ENCODE results near the gene AGAP1. TPM values are rescaled to one million over a fixed set of nuclear protein-coding genes. Genes with fewer than 3 reads are reported as not detected.

The AGAP1 gene
- total RNA-seq, 1 donor from 2014 or later, result 44.0 TPM

DNA sequence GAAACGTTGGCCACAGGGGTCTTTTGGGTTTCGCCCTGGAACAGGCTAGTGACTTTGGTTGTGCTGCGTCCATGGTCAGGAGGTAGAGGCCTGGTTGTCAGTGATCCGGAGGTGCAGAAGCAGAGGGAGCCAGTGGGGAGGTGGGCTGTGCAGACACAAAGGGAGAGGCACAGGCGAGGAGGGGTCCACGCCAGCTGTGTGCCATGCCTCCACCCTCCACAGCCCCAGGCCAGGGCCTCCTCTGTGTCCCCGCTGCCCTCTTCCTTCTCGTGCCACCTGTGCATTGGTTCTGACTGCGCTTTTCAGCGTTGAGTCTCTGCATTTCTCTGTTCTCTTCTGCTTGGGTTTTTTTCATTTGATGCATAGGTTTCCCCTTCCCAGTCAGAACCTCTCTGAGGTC lies 553.3 kb downstream of the AGAP1 start:
- no peak for TF ChIP-seq CTCF (IDR thresholded peaks at IDR 0.05; ENCODE audit: unreplicated experiment)
- Mint-ChIP-seq H3K27ac (no peak overlapping the region), H3K36me3 (peaks cover 18% of the 10 kb centered on the region), H3K27me3 (ENCODE audit: low read depth) (no peaks in the 10 kb centered on the region), H3K9me3 (no peaks in the 10 kb centered on the region), H3K4me1 (no peaks in the 10 kb centered on the region), H3K4me3 (no peak overlapping the region)
- no peak for DNase-seq (ENCODE audit: low spot score in 2 of 2, unreplicated experiment in 2 of 2)

DNA sequence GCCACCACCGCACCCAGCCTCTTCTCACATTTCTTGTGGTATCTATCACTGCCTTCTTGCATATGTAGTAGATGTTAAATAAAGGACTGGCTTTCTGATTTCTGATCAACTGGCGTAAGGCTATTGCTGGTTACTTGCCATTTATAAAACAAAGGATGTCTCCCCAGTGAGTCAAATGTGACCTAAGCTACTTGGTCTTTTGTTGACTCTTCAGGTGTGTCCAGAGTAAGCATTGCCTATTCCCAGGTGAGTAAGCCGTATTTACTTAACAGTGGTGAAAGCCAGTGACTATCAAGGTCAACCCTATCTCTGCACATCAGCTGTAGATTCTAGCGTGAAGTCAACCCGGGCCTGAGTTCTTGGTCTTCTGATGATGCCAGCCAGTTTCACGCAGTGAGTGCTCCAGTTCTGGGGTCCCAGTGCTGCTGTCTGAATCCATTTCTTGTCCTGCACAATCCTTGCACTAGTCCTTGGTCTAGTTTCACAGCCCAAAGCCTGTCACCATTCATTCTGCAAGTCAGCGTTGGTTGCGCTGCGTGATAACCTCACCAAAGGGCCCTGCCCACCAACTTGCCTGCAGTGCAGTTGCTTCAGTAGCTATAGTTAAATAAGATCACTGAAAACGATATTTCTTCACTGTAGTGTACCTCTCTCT lies 554.2 kb downstream of the AGAP1 start:
- no peak for DNase-seq (ENCODE audit: low spot score in 2 of 2, unreplicated experiment in 2 of 2)
- H3K36me3 Mint-ChIP-seq, result peaks cover 18% of the 10 kb centered on the region
- no peak overlapping the region for H3K4me3 Mint-ChIP-seq
- H3K27ac Mint-ChIP-seq, result no peak overlapping the region
- TF ChIP-seq CTCF (IDR thresholded peaks at IDR 0.05; ENCODE audit: unreplicated experiment), result no peak
- H3K27me3 Mint-ChIP-seq (ENCODE audit: low read depth), result no peaks in the 10 kb centered on the region
- no peaks in the 10 kb centered on the region for H3K9me3 Mint-ChIP-seq
- H3K4me1 Mint-ChIP-seq, result no peaks in the 10 kb centered on the region

- Mint-ChIP-seq H3K4me1 (peaks cover 10% of the 10 kb centered on the region), H3K36me3 (peaks cover 18% of the 10 kb centered on the region), H3K27ac (no peak overlapping the region), H3K27me3 (ENCODE audit: low read depth) (no peaks in the 10 kb centered on the region), H3K4me3 (no peak overlapping the region), H3K9me3 (no peaks in the 10 kb centered on the region)
- no peak for DNase-seq (ENCODE audit: low spot score in 2 of 2, unreplicated experiment in 2 of 2)
- TF ChIP-seq CTCF (IDR thresholded peaks at IDR 0.05; ENCODE audit: unreplicated experiment), result no peak
These were observed 556.1 kb downstream of the AGAP1 start for GRCh38 chr2:236049981-236050380.

GRCh38 chr2:236051351-236051750 lies 557.5 kb downstream of the AGAP1 start:
- TF ChIP-seq CTCF (IDR thresholded peaks at IDR 0.05; ENCODE audit: unreplicated experiment), result no peak
- Mint-ChIP-seq H3K9me3 (no peaks in the 10 kb centered on the region), H3K27ac (no peak overlapping the region), H3K36me3 (peaks cover 14% of the 10 kb centered on the region), H3K27me3 (ENCODE audit: low read depth) (no peaks in the 10 kb centered on the region), H3K4me3 (no peak overlapping the region), H3K4me1 (peaks cover 24% of the 10 kb centered on the region)
- no peak for DNase-seq (ENCODE audit: low spot score in 2 of 2, unreplicated experiment in 2 of 2)

- Mint-ChIP-seq H3K36me3 (peaks cover 12% of the 10 kb centered on the region), H3K27me3 (ENCODE audit: low read depth) (no peaks in the 10 kb centered on the region), H3K4me1 (peaks cover 29% of the 10 kb centered on the region), H3K9me3 (no peaks in the 10 kb centered on the region), H3K27ac (no peak overlapping the region), H3K4me3 (no peak overlapping the region)
- no peak for DNase-seq (ENCODE audit: low spot score in 2 of 2, unreplicated experiment in 2 of 2)
- no peak for TF ChIP-seq CTCF (IDR thresholded peaks at IDR 0.05; ENCODE audit: unreplicated experiment)
These were observed 558.0 kb downstream of the AGAP1 start for GRCh38 chr2:236051806-236052205.

- Mint-ChIP-seq H3K9me3 (no peaks in the 10 kb centered on the region), H3K4me1 (peaks cover 29% of the 10 kb centered on the region), H3K27ac (no peak overlapping the region), H3K4me3 (no peak overlapping the region), H3K27me3 (ENCODE audit: low read depth) (no peaks in the 10 kb centered on the region), H3K36me3 (peaks cover 12% of the 10 kb centered on the region)
- no peak for DNase-seq (ENCODE audit: low spot score in 2 of 2, unreplicated experiment in 2 of 2)
- no peak for TF ChIP-seq CTCF (IDR thresholded peaks at IDR 0.05; ENCODE audit: unreplicated experiment)
These were observed 558.4 kb downstream of the AGAP1 start for GRCh38 chr2:236052206-236052605.

Data from mesothelial cell of epicardium (in vitro differentiated cells).